Vagina (tissue), 2 donors: Measurements from ENCODE around the gene CCDC63.

Source experiments
- CTCF ChIP-seq, 3 experiments: fragments of 450-650 bp in 2 of 3; fragments of 200-600 bp in 1 of 3; sonication (generic) in 1 of 3; IDR thresholded peaks; one replicate each; pipeline ENCODE4 v1.5.1; 2017 to 2019; ENCODE audit warnings: antibody characterized with exemption in 3 of 3, mild to moderate bottlenecking in 2 of 3, moderate library complexity in 2 of 3
- POLR2A ChIP-seq, 2 donors: fragments of 450-650 bp; IDR thresholded peaks; one replicate each; pipeline ENCODE4 v1.6.1; 2017; ENCODE audit warnings: antibody characterized with exemption in 2 of 2, mild to moderate bottlenecking in 2 of 2, moderate library complexity in 2 of 2
- POLR2AphosphoS5 ChIP-seq, 2 donors: sonication (generic); formaldehyde crosslinking; IDR thresholded peaks; one replicate each; pipeline ENCODE4 v1.9.0; 2017; ENCODE audit warnings: antibody characterized with exemption in 2 of 2, mild to moderate bottlenecking in 2 of 2, low read depth in 1 of 2; ENCODE audit not compliant: insufficient read depth in 1 of 2

- TF ChIP-seq POLR2A (IDR thresholded peaks at IDR 0.05) (no peak), CTCF (IDR thresholded peaks at IDR 0.05) (no peak), POLR2AphosphoS5 (IDR thresholded peaks at IDR 0.05; ENCODE audit: insufficient read depth in 1 of 2, low read depth in 1 of 2) (no peak)
Measured at GRCh38 chr12:110829308-110829707, 17.5 kb upstream of the CCDC63 start.
